ENCODE data around the gene PHAX. TPM values are rescaled to one million over a fixed set of nuclear protein-coding genes. Genes with fewer than 3 reads are reported as not detected.

PHAX gene
- total and polyA plus RNA-seq, 10 of the 15 experiments (the other 5 are each of a cell fraction or from before 2014, with no cell fraction given) = 28.2 to 88.7 (median 60.3) TPM

DNA sequence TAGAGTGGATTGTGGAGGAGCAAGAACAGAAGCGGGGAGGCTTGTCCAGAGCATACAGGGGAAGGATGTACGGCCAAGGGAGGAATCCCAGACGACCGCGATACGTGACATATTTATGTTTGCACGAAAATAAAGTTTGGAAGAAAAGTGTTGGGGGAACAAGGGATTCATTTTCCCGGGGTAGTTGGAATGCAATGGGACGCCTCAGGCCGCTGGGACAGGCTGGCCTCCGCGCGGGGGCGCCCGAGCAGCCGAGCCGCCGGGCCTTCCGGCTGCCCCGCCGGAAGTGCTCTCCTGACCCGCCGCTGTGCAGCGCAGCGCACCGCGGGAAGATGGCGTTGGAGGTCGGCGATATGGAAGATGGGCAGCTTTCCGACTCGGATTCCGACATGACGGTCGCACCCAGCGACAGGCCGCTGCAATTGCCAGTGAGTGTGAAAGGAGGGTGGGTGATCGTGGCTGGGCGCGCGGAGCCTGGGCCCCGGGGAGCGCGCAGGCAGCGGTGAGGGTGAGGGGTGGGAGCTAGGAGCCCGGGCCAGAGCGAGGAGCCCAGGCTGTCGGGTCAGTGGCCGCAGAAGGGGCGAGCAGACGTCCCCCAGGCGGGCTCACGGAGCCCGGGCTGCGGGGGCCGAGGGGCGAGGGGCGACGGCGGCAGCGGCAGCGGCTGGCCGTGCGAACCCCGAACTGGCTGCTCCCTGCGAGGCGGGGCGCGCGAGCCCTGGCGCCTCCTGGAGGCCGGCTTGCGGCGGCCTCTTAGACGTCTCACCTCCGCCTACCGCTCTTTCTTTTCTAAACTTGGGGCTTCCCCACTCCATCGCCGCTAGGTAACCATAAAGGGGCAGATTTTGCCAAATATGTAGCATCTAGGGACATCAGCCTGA lies at the start of gene PHAX (continued):
- TF ChIP-seq CBFB (IDR thresholded peaks at IDR 0.05; ENCODE audit: low read depth) = no peak
- TF ChIP-seq, protein P1, sequence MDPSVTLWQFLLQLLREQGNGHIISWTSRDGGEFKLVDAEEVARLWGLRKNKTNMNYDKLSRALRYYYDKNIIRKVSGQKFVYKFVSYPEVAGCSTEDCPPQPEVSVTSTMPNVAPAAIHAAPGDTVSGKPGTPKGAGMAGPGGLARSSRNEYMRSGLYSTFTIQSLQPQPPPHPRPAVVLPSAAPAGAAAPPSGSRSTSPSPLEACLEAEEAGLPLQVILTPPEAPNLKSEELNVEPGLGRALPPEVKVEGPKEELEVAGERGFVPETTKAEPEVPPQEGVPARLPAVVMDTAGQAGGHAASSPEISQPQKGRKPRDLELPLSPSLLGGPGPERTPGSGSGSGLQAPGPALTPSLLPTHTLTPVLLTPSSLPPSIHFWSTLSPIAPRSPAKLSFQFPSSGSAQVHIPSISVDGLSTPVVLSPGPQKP (IDR thresholded peaks at IDR 0.05; ENCODE audit: low read depth, low read length) = peak; percentile 87
- TF ChIP-seq EP300 (IDR thresholded peaks at IDR 0.05; ENCODE audit: borderline replicate concordance in 1 of 2, control insufficient read depth in 1 of 2, low read depth in 2 of 2, low read length in 2 of 2) = no peak
- no peak for TF ChIP-seq SREBF1 (IDR thresholded peaks at IDR 0.05; ENCODE audit: low read length)
- TF ChIP-seq TAF1 (IDR thresholded peaks at IDR 0.05; ENCODE audit: borderline replicate concordance, low read depth, low read length) = peak; percentile 88
- TF ChIP-seq NFYB (IDR thresholded peaks at IDR 0.05; ENCODE audit: insufficient read depth, low read depth, low read length) = no peak
- TF ChIP-seq, protein P2, sequence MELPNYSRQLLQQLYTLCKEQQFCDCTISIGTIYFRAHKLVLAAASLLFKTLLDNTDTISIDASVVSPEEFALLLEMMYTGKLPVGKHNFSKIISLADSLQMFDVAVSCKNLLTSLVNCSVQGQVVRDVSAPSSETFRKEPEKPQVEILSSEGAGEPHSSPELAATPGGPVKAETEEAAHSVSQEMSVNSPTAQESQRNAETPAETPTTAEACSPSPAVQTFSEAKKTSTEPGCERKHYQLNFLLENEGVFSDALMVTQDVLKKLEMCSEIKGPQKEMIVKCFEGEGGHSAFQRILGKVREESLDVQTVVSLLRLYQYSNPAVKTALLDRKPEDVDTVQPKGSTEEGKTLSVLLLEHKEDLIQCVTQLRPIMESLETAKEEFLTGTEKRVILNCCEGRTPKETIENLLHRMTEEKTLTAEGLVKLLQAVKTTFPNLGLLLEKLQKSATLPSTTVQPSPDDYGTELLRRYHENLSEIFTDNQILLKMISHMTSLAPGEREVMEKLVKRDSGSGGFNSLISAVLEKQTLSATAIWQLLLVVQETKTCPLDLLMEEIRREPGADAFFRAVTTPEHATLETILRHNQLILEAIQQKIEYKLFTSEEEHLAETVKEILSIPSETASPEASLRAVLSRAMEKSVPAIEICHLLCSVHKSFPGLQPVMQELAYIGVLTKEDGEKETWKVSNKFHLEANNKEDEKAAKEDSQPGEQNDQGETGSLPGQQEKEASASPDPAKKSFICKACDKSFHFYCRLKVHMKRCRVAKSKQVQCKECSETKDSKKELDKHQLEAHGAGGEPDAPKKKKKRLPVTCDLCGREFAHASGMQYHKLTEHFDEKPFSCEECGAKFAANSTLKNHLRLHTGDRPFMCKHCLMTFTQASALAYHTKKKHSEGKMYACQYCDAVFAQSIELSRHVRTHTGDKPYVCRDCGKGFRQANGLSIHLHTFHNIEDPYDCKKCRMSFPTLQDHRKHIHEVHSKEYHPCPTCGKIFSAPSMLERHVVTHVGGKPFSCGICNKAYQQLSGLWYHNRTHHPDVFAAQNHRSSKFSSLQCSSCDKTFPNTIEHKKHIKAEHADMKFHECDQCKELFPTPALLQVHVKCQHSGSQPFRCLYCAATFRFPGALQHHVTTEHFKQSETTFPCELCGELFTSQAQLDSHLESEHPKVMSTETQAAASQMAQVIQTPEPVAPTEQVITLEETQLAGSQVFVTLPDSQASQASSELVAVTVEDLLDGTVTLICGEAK (IDR thresholded peaks at IDR 0.05; ENCODE audit: borderline replicate concordance) = peak; percentile 84
- no peak for TF ChIP-seq KAT2A (conservative IDR thresholded peaks at IDR 0.05; ENCODE audit: control insufficient read depth, low read depth, low read length)
- TF ChIP-seq CHD4 (IDR thresholded peaks at IDR 0.05) = no peak
- TF ChIP-seq, protein P3, sequence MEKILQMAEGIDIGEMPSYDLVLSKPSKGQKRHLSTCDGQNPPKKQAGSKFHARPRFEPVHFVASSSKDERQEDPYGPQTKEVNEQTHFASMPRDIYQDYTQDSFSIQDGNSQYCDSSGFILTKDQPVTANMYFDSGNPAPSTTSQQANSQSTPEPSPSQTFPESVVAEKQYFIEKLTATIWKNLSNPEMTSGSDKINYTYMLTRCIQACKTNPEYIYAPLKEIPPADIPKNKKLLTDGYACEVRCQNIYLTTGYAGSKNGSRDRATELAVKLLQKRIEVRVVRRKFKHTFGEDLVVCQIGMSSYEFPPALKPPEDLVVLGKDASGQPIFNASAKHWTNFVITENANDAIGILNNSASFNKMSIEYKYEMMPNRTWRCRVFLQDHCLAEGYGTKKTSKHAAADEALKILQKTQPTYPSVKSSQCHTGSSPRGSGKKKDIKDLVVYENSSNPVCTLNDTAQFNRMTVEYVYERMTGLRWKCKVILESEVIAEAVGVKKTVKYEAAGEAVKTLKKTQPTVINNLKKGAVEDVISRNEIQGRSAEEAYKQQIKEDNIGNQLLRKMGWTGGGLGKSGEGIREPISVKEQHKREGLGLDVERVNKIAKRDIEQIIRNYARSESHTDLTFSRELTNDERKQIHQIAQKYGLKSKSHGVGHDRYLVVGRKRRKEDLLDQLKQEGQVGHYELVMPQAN (conservative IDR thresholded peaks at IDR 0.05) = peak; percentile 64; the same call in 1 of the 2 replicates
- peak; percentile 96 for TF ChIP-seq YY1 (IDR thresholded peaks at IDR 0.05; ENCODE audit: low read depth, low read length)
- TF ChIP-seq POLR2AphosphoS2 (IDR thresholded peaks at IDR 0.05; ENCODE audit: low read depth, low read length) = peak; percentile 59; the same call in 1 of the 2 replicates
- TF ChIP-seq WRNIP1 (IDR thresholded peaks at IDR 0.05; ENCODE audit: borderline replicate concordance, low read depth, low read length) = no peak
- TF ChIP-seq, protein P4, sequence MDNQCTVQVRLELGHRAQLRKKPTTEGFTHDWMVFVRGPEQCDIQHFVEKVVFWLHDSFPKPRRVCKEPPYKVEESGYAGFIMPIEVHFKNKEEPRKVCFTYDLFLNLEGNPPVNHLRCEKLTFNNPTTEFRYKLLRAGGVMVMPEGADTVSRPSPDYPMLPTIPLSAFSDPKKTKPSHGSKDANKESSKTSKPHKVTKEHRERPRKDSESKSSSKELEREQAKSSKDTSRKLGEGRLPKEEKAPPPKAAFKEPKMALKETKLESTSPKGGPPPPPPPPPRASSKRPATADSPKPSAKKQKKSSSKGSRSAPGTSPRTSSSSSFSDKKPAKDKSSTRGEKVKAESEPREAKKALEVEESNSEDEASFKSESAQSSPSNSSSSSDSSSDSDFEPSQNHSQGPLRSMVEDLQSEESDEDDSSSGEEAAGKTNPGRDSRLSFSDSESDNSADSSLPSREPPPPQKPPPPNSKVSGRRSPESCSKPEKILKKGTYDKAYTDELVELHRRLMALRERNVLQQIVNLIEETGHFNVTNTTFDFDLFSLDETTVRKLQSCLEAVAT (IDR thresholded peaks at IDR 0.05) = peak; percentile 97
- TF ChIP-seq, protein P5, sequence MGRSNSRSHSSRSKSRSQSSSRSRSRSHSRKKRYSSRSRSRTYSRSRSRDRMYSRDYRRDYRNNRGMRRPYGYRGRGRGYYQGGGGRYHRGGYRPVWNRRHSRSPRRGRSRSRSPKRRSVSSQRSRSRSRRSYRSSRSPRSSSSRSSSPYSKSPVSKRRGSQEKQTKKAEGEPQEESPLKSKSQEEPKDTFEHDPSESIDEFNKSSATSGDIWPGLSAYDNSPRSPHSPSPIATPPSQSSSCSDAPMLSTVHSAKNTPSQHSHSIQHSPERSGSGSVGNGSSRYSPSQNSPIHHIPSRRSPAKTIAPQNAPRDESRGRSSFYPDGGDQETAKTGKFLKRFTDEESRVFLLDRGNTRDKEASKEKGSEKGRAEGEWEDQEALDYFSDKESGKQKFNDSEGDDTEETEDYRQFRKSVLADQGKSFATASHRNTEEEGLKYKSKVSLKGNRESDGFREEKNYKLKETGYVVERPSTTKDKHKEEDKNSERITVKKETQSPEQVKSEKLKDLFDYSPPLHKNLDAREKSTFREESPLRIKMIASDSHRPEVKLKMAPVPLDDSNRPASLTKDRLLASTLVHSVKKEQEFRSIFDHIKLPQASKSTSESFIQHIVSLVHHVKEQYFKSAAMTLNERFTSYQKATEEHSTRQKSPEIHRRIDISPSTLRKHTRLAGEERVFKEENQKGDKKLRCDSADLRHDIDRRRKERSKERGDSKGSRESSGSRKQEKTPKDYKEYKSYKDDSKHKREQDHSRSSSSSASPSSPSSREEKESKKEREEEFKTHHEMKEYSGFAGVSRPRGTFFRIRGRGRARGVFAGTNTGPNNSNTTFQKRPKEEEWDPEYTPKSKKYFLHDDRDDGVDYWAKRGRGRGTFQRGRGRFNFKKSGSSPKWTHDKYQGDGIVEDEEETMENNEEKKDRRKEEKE (IDR thresholded peaks at IDR 0.05) = no peak
- peak; percentile 14; the same call in 1 of the 2 replicates for TF ChIP-seq TCF3 (IDR thresholded peaks at IDR 0.05; ENCODE audit: borderline replicate concordance, insufficient read depth, low read depth, low read length)

Measured in GM12878 (cell line).